LNCAP (cell line): ENCODE data around the gene LDB3.

Experiments
- CTCF ChIP-seq: fragments of 450-650 bp; IDR thresholded peaks from 2 replicates; pipeline ENCODE4 v1.5.1; 2017; ENCODE audit warnings: mild to moderate bottlenecking

LDB3 gene

GRCh38 chr10:86663576-86664339 is 4.6 kb upstream of the LDB3 start:
- TF ChIP-seq CTCF = no peak

GRCh38 chr10:86664341-86665217 is 3.7 kb upstream of the LDB3 start:
- TF ChIP-seq CTCF = no peak

- no peak for TF ChIP-seq CTCF
Measured at GRCh38 chr10:86665218-86665607, 3.1 kb upstream of the LDB3 start.

GRCh38 chr10:86665868-86666267 is 2.4 kb upstream of the LDB3 start:
- TF ChIP-seq CTCF = no peak

- TF ChIP-seq CTCF = no peak
Measured at GRCh38 chr10:86666538-86666937, 1.8 kb upstream of the LDB3 start.

GRCh38 chr10:86667421-86668181 is 710 bp upstream of the LDB3 start:
- TF ChIP-seq CTCF = no peak

- TF ChIP-seq CTCF = no peak
Measured at GRCh38 chr10:86670290-86670811, 2.0 kb downstream of the LDB3 start.
